PC-3 (cell line): Measurements from ENCODE around the gene TBC1D9.

ENCODE experiments used
- CTCF ChIP-seq: fragments of 300-600 bp; sonication (generic); conservative IDR thresholded peaks from 2 replicates; pipeline ENCODE4 v1.5.1; 2017; ENCODE audit warnings: antibody characterized with exemption, low read depth, mild to moderate bottlenecking, low read length
- EZH2 ChIP-seq: fragments of 300-600 bp; sonication (generic); IDR thresholded peaks from one replicate; pipeline ENCODE4 v1.6.1; 2017; ENCODE audit warnings: antibody characterized with exemption, mild to moderate bottlenecking, low read length; ENCODE audit not compliant: unreplicated experiment
- EZH2phosphoT487 ChIP-seq: fragments of 300-600 bp; sonication (generic); IDR thresholded peaks from 2 replicates; pipeline ENCODE4 v1.6.1; 2018; ENCODE audit warnings: mild to moderate bottlenecking, antibody characterized with exemption, low read length, borderline replicate concordance

DNA sequence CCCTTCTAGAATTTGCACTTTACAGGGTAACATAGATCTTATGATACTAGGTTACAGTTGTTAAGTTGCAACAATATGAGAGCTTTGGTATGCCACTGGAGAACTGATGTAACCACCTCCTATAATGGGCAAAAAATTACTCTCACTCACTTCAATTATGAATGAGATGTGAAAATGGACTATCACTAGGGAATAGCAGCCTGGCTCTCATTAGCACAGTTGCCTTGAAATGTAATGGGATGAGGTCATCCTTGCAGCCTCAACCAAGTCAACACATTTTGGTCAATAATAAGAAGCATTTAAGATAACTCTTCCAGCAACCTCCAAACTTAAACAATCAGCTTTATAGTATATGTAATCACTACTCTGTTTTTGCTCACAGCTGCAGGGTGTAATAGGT, 69.4 kb downstream of the TBC1D9 start:
- no peak for TF ChIP-seq EZH2
- TF ChIP-seq CTCF = no peak
- TF ChIP-seq EZH2phosphoT487 = no peak
